CD4-positive, alpha-beta T cell treated with Interleukin-1 beta for 1 hour (primary cell): ENCODE data around the gene TMEM240.
"Not testable (repeated sequence)": the region's sequence is repeated elsewhere in the genome, so short reads cannot be mapped to it uniquely, and the experiment has no call there.

Experiments used
- DNase-seq, 2 donors: peaks; one replicate each; pipeline ENCODE4 v3.0.0-alpha.2; 2020 to 2022

Gene TMEM240

DNA sequence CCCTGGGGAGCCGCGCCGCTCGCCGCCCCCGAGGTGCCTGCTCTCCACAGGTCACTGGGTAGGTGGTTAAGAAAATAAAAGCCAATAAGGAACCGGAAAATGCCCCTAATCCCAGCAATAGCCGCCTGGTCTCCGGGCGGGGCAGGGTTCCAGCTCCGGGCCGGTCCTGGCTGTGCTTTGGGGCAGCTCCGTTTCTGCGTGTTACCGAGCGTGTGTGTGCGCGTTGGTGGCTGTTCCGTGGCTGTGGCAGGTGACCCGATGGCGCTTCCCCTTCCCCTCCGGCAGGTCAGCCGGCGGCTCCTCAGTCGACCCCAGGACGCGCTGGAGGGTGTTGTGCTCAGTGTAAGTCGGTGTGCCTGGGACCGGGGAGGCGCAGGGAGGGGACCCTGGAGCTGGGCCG, 17.2 kb downstream of the TMEM240 start:
- DNase-seq = not testable (repeated sequence)

DNA sequence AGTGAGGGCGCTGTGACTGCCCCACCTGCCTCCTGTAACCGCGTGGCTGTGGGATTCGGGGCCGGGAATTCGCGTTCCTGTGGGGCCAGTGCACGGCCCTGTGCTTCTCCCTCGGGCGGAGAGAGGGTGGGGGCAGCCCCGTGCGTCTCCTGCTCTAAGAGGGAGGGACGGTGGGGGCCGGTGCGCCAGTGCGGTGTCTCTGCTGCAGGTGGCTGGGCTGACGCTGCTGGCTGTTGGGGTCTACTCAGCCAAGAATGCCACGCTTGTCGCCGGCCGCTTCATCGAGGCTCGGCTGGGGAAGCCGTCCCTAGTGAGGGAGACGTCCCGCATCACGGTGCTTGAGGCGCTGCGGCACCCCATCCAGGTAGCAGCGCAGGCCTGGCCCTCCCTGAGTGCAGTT, 17.9 kb downstream of the TMEM240 start:
- not testable (repeated sequence) for DNase-seq

DNA sequence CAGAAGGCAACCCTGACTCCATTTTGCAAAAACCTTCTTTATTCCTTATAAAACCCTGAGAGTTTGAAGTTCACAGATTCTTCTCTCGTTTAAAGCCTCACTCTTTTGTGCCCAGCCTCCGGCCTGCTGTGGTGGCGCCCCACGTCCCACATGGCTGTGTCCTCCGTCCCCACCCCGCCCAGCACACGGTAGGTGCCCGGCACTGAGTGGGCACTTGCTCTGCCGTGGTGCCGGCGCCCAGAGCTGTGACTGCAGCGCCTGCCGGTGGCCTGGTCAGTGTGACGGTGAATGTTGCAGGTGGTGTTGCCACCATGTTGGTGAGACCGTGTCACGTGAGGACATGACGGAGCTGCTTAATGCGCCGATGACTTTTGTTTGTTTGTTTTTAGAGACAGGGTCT, 19.1 kb downstream of the TMEM240 start:
- no peak for DNase-seq

DNA sequence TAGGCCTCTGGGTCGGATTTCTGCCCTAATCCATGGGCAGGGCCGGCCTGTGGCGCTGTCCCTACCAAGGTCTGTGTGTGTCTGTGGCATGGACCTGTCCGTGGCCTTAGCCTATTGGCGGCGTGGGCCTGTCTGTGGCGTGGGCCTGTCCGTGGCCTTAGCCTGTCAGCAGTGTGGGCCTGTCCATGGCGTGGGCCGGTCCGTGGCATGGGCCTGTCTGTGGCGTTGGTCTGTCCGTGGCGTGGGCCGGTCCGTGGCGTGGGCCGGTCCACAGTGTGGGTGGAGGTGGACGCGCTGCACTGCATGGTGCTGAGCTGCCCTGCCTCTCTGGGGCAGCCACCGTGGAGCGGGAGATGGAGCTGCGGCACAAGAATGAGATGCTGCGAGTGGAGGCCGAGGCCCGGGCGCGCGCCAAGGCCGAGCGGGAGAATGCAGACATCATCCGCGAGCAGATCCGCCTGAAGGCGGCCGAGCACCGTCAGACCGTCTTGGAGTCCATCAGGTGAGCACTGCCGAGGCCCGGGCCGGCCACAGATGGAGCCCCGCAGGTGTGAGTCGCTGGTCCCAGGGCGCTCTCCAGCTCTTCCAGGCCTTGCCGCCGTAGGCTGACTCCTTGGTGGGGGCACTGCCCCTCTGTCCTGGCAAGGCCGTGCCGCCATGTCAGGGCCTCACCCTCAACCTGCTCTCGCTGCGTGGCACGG, 20.5 kb downstream of the TMEM240 start:
- not testable (repeated sequence) for DNase-seq

DNA sequence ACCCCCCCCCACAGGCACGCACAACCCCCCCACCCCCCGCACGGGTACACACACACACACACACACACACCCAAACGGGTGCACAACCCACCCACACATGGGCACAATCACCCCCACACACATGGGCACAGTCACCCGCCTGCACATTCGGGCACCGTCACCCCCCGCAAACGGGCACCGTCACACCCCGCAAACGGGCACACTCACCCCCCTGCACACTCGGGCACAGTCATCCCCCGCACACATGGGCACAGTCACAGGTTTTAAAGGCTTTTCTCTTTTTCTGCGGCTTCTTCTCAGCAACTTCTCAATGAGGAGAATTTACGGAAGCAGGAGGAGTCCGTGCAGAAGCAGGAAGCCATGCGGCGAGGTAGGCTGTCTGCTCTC, 21.8 kb downstream of the TMEM240 start:
- DNase-seq = not testable (repeated sequence)

DNA sequence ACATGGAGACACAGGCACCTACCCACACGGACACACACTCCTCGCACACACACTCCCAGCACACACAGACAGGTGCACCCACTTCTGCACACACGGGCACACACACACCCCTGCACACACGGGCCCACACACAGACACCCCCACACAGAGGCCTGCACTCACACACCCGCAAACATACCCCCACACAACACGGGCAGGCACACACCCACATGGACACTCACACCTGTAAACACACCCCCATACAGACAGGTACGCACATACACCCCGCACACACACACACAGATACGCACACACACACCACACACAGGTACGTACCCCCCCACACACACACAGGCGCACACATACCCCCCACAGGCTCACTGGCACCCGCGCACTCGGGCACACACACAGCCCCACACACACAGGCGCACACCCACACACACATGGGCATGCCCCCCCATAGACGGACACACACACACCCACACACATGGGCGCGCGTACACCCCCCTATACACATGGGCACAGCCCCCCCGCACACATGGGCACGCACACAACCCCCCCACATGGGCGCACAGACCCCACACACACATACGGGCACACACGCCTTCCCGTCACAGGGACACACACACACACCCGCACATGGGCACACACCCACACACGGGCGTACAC, 22.3 kb downstream of the TMEM240 start:
- DNase-seq = no peak

DNA sequence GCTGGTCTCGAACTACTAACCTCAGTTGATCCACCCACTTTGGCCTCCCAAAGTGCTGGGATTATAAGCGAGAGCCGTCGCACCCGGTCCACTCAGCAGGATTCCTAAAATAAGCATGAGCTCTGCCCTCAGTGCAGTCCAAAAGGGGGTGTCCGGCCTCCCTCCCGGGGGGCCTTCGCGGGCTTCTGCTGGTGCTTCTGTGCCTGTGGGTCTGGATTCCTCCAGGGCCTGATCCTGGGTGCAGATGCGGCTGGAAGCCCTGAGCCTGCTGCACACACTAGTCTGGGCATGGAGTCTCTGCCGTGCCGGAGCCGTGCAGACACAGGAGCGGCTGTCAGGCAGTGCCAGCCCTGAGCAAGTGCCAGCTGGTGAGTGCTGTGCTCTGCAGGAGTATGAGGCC, 23.5 kb downstream of the TMEM240 start:
- not testable (repeated sequence) for DNase-seq

DNA sequence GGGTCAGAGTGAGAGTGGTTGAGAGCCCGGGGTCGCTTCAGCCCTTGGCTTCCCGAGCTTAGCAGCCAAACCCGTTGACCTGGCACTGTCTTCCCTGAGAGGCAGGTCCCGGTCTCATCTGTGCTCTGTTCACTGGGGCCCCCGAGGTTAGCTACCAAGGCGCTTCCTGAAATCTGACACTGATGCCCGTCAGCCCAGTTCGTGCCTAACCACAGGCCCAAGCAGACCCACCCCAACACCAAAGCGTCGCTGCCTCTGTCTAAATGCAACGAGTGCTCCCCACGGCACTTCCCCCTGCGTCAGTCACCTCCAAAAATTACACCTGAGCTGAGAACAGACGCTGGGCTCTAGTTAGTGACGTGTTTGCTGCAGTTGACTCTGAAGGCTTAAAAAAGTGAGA, 26.0 kb downstream of the TMEM240 start:
- DNase-seq = peak in 1 of 2 donors; percentile 56

DNA sequence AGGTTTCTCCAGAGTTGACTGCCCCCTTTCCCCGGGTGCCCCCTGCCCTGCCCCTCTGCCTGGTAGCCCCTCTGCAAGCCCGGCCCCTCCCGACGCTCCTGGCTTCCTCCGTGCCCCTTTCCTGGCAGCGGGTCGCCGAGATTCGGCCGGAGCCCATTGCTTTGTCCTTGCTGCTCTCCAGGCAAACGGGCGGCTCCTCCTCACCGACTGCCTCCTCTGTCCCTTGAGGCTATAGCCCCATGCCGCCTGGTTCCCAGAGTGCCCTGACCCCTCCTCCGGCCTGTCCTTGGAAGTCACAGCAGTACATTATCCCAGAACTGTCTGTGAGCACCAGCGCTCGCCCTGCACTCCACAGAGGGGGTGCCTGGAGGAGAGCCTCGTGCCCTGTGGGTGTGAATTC, 26.7 kb downstream of the TMEM240 start:
- DNase-seq = not testable (repeated sequence)

DNA sequence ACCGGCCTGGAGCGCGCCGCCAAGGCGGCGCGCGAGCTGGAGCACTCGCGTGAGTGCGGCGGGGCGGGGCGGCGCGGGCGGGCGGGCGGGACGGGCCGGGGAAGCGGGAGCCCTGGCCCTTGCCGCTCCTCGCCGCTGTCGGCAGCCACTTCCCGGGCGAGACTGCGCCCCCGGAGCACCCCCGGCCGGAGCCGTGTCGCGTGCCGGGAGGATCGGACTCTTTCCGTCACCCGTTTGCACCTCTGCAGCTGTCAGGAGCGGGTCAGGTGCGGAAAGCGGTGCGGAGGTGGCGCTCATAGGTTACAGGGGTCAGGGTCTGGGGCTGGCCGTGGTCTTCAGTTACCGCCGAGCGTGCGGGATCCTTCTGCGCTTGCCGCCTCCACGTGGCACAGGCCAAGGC, 28.0 kb downstream of the TMEM240 start:
- DNase-seq = peak in 1 of 2 donors; percentile 18

DNA sequence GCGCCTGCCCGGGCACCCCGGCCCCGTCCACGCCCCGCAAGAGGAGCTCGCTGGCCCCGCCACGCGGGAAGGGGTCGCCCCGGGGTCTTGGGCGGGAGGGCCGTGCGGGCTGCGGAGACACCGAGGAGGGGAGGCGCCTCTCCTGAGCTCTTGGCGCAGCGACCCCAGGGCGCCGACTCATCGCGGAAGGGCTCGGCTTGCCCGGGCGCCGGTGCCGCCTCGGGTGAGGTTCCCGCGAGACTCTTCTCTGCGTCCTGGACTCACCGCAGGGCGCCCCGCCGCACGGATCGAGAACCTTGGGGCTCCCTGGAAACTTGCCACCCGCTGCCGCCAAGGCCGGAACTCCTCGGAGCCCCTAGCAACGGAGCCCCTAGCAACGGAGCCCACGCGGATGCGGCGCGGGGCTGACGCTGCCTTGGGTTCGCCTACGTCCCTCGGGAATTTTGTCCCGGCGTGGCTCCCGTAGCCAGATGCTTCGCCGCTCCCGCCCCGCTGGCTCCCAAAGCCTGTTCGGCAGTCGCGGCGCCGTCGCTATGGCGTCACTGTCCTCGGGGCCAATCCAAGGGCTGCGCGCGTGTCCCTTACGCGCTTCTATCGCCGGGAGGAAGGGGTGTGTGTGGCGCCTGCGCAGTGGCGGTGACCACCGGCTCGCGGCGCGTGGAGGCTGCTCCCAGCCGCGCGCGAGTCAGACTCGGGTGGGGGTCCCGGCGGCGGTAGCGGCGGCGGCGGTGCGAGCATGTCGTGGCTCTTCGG, 28.7 kb downstream of the TMEM240 start, which contains the start of gene ATAD3A:
Gene ATAD3A, plus strand, starts transcription at position 630 of the 753 bp plus-strand sequence. Its CDS starts 107 bp downstream, at position 737.
- DNase-seq = peak; percentile 96

DNA sequence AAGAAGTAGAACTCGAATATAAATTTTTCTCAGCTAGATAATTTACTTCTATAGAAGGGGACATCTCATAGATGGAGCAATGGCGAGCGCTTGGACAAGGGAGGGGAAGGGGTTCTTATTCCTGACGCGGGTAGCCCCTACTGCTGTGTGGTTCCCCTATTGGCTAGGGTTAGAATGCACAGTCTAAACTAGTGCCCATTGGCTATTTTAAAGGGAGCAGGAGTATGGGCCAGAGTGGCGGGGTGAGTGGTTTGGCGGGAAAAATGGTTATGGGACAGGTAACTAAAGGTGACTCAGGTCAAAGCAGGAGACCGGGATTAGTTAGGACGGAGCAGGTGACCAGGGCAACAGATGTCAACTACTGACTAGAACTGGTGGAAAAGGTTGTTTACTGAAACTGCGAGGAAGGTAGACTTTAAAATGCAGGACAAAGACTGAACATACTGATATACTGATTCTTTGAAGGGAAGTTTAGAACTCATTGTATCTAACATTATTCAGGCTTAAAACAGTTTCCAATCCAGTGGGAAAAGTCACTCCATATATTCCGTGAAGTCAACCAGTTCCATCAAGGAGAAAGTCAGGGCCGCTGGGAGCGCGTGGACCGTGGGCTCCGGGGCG, 29.4 kb downstream of the TMEM240 start:
- DNase-seq = no peak

DNA sequence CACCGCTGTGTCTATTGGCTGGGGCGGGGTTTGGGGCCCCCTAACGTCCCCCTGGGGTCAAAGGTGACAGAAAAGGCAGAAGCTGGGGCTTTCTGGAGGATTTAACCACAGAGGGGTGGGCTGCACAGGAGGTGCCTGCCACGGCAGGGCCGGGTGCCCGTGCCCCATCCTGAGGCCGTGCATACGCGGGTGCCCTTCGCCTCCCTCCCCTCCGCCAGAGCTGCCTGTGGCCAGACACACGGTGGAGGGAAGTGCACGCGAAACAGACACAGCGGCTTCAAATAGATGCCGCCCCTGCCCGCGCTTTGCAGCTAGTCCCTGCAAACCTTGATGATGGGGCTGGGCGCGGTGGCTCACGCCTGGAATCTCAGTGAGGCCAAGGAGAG, 31.0 kb downstream of the TMEM240 start:
- DNase-seq = not testable (repeated sequence)

DNA sequence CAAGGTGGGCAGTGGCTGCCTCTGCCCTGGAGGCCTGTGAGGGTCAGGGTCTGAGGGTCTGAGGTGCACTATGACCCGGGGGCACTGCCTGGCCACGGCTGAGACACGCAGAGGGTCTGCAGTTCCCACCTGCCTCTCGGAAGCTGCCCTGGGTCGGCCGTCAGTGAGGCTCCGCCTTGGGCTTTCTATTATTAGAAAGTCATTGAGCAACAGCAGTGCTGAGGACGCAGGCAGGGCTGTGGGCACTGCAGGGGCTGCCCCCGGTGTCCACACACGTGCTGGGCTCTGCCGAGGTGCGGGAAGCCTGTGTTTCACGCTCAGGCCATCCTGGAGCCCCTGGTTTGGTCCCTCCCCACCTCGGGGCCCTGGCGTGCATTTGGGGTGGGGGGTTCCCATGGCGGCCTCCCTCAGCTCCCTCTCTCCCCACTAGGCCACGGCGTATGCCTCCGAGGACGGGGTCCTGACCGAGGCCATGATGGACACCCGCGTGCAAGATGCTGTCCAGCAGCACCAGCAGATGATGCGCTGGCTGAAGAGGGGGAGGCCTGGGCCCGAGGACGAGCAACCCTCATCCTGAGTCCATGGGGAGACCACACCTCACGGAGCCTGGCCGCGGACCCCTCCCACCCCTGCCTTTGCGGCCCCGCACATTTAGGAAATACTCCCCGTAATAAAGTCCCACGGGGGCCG, 31.5 kb downstream of the TMEM240 start:
- DNase-seq = not testable (repeated sequence)

DNA sequence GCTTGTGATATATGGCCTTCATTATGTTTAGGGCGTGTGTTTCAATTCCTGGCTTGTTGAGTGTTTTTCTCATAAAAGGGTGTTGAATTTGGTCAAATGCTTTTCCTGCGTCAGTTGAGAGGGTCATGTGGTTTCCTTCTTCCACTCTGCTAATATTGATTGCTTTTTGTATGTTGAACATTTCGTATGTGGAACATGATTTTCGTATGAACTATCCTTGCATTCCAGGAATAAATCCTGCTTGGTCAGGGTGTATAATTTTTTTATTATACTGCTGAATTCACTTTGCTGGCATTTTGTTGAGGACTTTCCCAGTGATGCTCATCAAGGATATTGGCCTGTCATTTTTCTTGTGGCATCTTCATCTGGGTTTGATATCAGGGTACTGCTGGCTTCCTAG, 33.1 kb downstream of the TMEM240 start:
- no peak for DNase-seq

DNA sequence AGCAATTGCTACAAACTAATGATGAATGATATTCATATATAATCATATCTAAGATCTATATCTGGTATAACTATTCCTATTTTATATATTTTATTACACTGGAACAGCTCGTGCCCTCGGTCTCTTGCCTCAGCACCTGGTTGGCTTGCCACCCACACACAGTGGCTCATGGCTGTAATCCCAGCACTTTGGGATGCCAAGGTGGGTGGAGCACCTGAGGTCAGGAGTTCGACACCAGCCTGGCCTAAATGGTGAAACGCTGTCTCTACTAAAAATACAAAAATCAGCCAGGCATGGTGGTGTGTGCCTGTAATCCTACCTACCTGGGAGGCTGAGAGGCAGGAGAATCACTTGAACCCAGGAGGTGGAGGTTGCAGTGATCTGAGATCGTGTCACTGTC, 34.6 kb downstream of the TMEM240 start:
- DNase-seq = not testable (repeated sequence)

DNA sequence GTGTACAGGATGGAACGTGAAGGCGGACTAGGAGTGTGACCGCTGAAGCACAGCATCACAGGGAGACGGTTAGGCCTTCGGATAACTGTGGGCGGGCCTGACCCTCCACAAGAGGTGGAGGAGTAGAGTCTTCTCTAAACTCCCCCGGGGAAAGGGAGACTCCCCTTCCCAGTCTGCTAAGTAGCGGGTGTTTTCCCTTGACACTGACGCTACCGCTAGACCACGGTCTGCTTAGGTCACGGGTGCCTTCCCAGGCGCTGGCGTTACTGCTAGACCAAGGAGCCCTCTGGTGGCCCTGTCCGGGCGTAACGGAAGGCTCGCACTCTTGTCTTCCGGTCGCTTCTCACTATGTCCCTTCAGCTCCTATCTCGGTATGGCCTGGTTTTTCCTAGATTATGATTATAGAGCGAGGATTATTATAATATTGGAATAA, 35.0 kb downstream of the TMEM240 start:
- DNase-seq = peak; percentile 42 to 66

DNA sequence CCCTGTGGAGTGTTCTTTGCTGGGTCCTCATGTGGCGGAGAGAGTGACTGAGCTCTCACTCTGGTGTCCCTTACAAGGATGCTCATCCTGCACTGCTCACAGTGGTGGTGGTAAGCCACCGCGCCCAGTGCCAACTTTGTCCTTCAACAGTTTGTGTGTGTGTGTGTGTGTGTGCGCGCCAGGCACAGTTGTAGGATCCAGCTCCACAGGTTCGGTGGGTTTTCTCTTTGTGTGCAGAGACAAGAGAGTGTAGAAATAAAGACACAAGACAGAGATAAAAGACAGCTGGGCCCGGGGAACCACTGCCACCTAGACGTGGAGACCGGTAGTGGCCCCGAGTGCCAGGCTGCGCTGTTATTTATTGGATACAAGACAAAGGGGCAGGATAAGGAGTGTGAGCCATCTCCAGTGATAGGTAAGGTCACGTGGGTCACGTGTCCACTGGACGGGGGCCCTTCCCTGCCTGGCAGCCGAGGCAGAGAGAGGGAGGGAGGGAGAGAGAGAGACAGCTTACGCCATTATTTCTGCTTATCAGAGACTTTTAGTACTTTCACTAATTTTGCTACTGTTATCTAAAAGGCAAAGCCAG, 35.6 kb downstream of the TMEM240 start:
- peak; percentile 80 to 84 for DNase-seq

DNA sequence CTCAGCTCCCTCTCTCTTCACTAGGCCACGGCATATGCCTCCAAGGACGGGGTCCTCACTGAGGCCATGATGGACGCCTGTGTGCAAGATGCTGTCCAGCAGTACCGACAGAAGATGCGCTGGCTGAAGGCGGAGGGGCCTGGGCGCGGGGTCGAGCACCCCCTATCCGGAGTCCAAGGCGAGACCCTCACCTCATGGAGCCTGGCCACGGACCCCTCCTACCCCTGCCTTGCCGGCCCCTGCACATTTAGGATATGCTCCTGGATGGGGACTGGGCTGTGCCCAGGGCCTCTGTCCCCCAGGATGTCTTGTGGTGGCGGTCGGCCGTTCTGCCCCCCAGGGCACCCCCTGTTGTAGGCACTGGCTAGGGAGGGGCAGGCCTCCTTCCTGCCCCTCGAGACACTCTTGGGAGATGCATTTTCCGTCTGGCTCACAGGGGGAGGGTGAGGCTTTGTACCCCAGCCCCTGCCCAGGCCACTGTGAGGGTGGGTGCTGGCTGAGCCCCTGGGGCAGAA, 44.9 kb downstream of the TMEM240 start:
- DNase-seq = not testable (repeated sequence)

DNA sequence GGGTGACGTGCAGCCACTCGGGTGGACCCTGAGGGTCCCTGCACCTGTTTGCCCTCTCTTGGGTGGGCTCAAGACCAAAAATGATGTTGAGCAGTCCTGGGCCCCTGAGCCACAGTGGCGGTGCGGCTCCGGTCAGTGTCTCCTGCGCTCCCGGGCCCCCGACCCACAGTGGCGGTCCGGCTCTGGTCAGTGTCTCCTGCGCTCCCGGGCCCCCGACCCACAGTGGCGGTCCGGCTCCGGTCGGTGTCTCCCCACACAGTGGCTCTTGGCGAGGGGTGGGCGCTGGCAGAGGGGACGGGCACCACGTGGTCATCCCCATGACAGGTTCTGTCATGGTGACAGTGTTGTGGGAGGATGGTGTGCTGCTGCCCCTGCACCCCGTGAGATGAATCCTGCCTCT, 46.1 kb downstream of the TMEM240 start:
- DNase-seq = not testable (repeated sequence)

DNA sequence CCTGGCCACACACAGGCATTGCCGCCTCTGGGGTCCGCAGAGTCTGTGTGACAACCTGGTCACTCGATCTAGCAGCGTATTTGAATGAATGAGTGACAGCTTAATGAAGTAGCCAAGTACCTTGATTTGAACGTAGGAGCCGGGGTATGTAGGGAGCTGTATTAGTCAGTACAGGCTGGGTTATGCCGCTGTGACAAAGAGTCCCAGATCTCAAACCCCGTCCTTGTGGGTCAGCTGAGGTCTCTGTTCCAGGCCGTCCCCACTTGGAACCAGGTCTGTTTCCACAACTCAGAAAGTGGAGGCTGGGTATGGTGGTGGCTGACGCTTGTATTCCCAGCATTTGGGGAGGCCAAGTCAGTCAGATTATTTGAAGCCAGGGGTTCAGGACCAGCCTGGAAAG, 48.8 kb downstream of the TMEM240 start:
- no peak for DNase-seq
